Measurements from ENCODE around the gene HOXA2.

Gene HOXA2

GRCh38 chr7:27071622-27072390 lies 30.7 kb downstream of the HOXA2 start:
- no peak for DNase-seq

- no peak for DNase-seq
Observed at GRCh38 chr7:27068259-27068658, 34.2 kb downstream of the HOXA2 start.

- no peak for DNase-seq
Observed at GRCh38 chr7:27066148-27066547, 36.3 kb downstream of the HOXA2 start.

GRCh38 chr7:27065709-27066108 lies 36.8 kb downstream of the HOXA2 start:
- no peak for DNase-seq

GRCh38 chr7:27064661-27065060 lies 37.8 kb downstream of the HOXA2 start:
- no peak for DNase-seq

GRCh38 chr7:27064159-27064558 lies 38.3 kb downstream of the HOXA2 start:
- no peak for DNase-seq

- no peak for DNase-seq
Observed at GRCh38 chr7:27062946-27063345, 39.5 kb downstream of the HOXA2 start.

- peak; percentile 56 for DNase-seq
Observed at GRCh38 chr7:27053153-27053552, 49.3 kb downstream of the HOXA2 start.

- DNase-seq: no peak
Observed at GRCh38 chr7:27051451-27051850, 51.0 kb downstream of the HOXA2 start.
